Activated CD4-positive, alpha-beta T cell treated with anti-CD3 and anti-CD28 coated beads, Interleukin-10, Interleukin-2, amounts not matched to agents 100 ng/mL and 50 ng/mL, durations not matched to agents 16 hours and 8 hours (primary cell): ENCODE data around the gene NAA40.
A peak's percentile ranks its signal among the peaks of the same experiment; 100 is the strongest.

Source experiments
- DNase-seq: peaks from one replicate; pipeline ENCODE4 v3.0.0-alpha.2; 2020

The NAA40 gene

GRCh38 chr11:63993100-63993499 lies 54.3 kb downstream of the NAA40 start:
- DNase-seq, result no peak

DNA sequence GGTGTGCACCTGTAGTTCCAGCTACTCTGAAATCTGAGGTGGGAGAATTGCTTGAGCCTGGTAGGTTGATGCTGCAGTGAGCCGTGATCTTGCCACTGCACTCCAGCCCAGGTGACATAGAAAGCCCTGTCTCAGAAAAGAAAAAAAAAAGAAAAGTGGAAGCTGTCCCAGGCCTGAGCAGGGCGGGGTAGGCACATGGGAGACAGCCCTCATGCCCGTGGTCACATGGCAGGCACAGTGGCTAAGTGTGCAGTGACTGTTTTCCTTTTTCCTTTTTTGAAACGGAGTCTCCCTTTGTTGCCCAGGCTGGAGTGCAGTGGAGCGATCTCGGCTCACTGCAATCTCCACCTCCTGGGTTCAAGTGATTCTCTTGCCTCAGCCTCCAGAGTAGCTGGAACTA lies 55.2 kb downstream of the NAA40 start:
- DNase-seq, result no peak

DNA sequence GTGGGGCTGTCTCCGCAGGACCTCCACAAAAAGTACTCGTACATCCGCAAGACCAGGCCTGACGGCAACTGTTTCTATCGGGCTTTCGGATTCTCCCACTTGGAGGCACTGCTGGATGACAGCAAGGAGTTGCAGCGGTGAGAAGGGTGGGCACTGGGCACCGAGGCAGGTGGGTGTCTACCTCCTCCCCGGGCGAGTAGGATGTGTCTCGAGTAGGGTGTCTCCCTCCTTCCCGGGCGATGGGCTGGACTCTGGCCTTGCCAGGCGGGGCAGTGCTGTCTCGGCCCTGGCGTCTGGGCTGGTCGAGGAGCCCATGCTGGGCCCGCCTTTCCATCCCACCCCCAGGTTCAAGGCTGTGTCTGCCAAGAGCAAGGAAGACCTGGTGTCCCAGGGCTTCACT lies 57.7 kb downstream of the NAA40 start:
- DNase-seq, result no peak

DNA sequence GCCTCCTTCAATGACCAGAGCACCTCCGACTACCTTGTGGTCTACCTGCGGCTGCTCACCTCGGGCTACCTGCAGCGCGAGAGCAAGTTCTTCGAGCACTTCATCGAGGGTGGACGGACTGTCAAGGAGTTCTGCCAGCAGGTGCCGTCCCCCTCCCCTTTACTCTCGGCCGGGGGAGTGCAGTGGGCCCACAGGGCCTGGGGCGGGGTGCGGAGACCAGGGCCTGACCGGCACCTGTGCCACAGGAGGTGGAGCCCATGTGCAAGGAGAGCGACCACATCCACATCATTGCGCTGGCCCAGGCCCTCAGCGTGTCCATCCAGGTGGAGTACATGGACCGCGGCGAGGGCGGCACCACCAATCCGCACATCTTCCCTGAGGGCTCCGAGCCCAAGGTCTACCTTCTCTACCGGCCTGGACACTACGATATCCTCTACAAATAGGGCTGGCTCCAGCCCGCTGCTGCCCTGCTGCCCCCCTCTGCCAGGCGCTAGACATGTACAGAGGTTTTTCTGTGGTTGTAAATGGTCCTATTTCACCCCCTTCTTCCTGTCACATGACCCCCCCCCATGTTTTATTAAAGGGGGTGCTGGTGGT lies 58.4 kb downstream of the NAA40 start:
- DNase-seq, result no peak

DNA sequence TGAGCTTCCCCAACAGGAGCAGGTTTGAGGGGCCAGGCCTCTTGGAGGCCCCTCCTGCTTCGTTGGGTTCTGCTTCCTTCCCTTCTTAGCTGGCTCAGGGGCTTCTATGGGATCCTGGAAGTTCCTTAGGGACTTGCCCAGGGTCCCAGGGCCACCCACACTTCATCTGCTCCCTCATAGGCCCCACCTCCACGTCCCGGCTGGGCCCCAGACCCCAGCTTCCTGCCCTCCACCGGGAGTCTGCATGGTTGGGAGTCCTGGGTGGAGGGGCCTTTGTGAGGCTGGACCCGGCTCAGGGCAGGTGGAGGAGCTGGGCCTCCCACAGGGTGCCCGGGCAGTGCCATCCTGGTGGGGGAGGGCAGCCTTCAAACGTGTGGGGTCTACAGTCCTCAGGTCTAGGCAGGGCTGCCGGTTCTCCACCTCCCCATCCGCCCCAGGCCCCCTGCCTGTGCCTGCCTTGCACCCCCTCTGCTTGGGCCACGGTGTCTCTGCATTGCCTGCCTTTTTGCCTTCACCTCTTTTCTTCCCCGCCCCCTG lies 59.1 kb downstream of the NAA40 start:
- DNase-seq, result no peak

GRCh38 chr11:63998558-63999348 lies 60.0 kb downstream of the NAA40 start:
- no peak for DNase-seq

GRCh38 chr11:63999349-64000025 lies 60.7 kb downstream of the NAA40 start:
- peak; percentile 57 for DNase-seq

DNA sequence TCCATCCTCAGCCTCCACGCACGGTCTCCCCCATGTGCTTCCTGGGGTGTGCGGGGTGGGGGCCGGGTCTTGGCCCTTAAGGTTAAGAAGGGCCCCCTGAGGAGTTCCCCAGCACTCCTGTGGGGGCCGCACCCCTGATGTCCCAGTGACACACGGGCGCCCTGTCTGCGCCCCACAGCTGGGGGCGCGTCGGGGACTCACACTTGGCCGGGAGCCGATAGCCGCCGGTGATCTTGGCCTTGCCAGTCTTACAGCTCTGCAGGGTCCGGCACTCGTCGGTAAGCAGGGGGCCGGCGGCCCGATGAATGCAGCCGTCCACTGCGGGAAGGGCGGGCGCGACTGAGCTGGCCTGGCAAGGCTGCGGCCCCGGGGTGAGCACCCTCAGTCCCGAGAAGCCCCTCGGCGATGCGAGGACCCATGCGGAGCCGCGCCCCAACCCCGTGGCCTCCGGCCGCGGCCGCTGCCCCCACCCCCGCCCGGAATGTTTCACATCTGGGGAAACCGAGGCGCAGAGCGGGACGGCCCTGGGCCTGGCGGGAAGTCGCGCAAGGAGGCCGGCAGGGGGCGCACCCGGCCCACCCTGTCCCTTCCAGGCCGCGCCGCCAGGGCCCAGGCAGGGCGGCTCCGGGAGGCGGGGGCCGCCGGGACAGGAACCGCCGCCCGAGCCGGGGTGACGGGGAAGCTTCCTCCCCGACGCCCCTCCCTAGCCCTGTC lies 61.4 kb downstream of the NAA40 start:
- DNase-seq, result peak; percentile 80

DNA sequence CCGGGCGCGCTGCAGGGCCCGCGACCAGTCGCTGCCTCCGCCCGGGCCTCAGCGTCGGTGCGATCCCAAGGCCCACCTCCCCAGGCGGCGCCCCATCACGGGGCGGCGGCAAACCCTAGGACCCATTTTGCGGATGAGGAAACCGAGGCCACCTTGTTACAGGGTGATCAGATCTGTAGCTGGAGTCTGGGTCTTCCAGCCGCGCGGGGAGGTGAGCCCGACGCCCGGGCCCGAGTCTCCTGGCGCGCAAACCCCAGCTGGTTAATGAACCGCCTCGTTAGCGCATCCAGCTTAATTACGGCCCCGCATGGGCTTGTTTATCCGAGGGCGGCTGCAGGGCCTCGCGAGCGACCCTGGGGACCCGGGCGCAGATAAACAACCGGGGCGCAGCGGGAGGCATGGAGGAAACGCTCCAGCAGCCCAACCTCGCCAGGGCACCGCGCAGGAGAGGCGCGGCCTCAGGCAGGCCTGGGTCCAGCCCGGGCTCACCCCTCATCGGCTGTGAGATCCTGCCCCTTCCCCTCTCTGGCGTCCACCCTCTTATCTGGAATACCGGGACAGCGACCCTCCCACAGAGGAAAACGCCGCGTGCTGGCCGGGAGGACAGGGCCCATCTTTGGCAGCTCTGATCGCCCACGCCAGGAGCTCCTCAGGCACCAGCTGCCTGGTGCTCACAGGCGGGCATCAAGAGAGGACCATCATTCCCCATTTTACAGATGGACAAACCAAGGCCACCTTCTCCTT lies 62.1 kb downstream of the NAA40 start:
- DNase-seq, result no peak

DNA sequence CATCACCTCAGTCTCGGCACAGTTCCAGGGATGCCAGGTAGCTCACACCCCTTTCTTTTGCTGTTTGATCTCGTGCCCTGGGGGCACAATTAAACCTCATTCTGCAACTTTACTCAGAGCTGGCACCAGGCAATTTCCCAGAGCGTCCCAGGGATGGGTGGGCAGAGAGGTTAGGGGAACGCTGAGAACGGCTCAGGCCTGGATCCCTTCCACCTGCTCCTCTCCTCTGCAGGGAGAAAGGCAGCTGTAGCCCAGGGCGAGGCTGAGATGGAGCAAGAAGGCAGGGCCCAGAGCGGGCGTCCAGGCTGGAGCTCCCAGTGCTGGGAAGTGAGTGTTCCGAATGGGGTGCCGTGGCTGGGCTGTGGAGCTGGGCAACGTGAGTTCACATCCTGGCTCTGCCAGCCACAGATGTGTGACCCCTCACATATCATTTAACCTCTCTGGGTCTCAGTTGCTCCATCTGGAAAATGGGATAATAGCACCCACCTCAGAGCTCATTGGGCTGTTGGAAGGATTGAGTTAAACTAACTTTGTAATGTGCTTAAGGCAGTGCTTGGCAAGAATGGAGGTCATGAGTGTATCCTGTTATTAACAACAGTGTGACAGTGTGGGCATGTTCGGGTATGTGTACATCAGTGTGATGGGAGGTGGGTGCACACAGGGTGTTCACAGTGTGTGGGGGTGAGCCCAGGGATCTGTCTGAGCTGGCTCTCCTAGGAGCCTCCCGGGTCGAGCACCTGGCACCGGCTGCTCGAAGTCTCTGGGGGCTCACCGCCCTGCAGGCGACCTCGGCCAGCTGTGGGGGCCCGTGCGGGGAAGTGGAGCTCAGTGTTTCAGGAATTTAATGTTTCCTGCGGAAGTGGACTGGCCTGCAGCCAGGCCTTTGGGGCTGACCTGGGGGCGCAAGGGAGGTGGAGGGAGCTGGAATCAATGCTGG lies 63.0 kb downstream of the NAA40 start:
- DNase-seq, result no peak

- no peak for DNase-seq
These were observed 65.2 kb downstream of the NAA40 start for GRCh38 chr11:64003807-64004589.

DNA sequence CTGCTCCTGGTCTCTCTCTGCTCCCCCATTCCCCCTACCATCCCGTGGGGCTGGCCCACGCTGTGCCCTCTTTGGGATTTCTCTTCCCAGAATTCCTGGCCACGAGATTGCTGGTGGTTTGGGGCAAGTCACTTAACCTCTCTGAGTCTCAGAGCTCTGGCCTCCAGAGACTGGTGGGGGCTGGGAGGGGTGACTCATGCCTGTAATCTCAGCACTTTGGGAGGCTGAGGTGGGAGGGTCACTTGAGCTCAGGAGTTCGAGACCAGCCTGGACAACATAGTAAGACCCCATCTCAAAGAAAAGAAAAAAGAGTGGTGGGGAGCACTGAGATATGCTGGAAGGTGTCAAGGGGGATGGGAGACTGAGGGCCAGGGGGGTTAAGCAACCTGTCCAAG lies 65.8 kb downstream of the NAA40 start:
- no peak for DNase-seq

DNA sequence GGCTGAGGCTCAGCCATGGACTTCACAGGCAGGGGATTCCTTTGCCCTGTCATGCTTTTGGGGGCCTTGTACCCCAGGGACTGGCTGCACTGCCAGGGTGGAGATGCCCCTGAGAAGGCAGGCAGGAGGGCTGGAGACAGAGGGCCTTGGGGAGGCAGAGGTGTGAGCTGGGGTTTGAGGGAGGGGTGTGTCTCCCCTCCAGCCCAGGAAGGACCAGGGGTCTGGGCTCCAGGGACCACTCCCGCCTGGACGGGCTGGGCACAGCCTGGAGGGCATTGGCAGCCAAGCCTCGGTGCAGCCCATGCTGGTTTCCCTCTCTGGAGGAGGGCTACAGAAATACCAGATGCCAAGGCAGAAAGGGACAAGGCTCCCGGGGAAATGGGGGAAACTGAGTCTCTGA lies 66.9 kb downstream of the NAA40 start:
- DNase-seq, result no peak

- no peak for DNase-seq
These were observed 67.6 kb downstream of the NAA40 start for GRCh38 chr11:64006398-64006797.
